ENCODE results near the gene TUFT1. TPM values are rescaled to one million over a fixed set of nuclear protein-coding genes. Genes with fewer than 3 reads are reported as not detected.

Gene TUFT1
- total and polyA plus RNA-seq, 9 of the 15 experiments (the other 6 are each of a cell fraction or from before 2014, with no cell fraction given): 0.54 to 2.0 (median 1.7) TPM

DNA sequence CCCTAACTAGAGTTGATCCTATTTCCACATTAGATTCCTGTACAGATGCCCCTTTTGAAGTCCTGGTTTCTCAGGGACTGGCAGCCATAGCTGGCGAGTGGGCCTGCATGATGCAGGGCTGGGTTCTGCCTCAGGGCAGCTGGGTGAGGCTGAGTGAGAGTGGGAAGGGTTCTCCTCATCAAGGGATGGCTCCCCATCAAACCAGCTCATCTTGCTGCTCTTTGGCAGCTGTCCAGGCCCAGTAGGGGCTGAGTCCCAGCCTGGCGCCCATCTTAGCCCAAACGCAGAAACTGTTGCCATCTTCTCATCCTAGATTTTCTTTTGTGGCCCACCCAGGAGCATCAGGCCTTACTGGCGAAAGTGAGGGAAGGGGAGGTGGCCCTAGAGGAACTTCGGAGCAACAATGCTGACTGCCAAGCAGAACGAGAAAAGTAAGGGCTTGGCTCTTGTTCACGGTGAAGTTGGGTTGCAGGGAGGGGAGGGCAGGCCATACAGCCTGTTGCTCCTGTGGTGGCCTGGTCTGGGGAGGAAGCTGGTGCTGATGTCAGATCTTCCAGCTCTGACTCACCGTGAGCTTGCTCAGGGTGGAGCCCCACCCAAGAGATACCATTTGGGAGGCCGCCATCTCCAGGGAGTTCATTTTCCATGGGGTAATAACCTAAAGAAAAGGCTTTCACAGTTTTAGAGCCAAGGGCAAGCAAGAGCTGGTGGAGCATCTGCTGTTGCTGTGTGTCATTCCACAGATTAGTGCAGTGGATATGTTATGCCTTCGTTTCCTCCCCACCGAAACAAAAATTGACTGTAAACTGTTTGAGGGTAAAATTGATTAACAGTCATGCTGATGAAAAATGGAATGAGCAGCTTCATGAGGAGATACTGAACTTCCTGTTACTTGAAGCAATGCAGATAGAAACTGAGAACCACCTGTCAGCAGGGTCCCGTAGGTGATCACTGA, 34.7 kb downstream of the TUFT1 start (continued):
- TF ChIP-seq YY1 (IDR thresholded peaks at IDR 0.05; ENCODE audit: borderline replicate concordance in 1 of 3, control insufficient read depth in 1 of 3, extremely low read depth in 1 of 3, insufficient read depth in 3 of 3, insufficient read length in 1 of 3, insufficient replicate concordance in 2 of 3, low read depth in 1 of 3, low read length in 2 of 3) (peak in 2 of 3 experiments; percentile 66 to 86), SAP30 (IDR thresholded peaks at IDR 0.05; ENCODE audit: borderline replicate concordance, insufficient read depth, low read depth, low read length, poor library complexity, severe bottlenecking) (no peak), ZBTB8A (IDR thresholded peaks at IDR 0.05; ENCODE audit: partially characterized antibody) (no peak), GABPA (tag; conservative IDR thresholded peaks at IDR 0.05; ENCODE audit: low read depth) (0 out of 2 replicates have a peak, but pooled peaks have one; percentile 36), C11orf30 (IDR thresholded peaks at IDR 0.05; ENCODE audit: low read depth) (peak; percentile 20; the same call in 1 of the 2 replicates), CBX3 (IDR thresholded peaks at IDR 0.05; ENCODE audit: borderline replicate concordance in 1 of 2, low read length in 2 of 2) (no peak), POLR2A (conservative IDR thresholded peaks at IDR 0.05) (peak; percentile 35; the same call in 1 of the 2 replicates), FOXM1 (IDR thresholded peaks at IDR 0.05; ENCODE audit: low read depth) (no peak), FOXM1 (CRISPR knock-in tag; IDR thresholded peaks at IDR 0.05; ENCODE audit: low read depth) (no peak), EP400 (IDR thresholded peaks at IDR 0.05) (peak; percentile 33; the same call in 1 of the 2 replicates), KAT8 (IDR thresholded peaks at IDR 0.05; ENCODE audit: low read depth) (peak; percentile 62; the same call in 1 of the 2 replicates), GATA2 (CRISPR knock-in tag; IDR thresholded peaks at IDR 0.05) (no peak), ZNF584 (CRISPR knock-in tag; IDR thresholded peaks at IDR 0.05; ENCODE audit: low read depth) (peak; percentile 85), ZNF644 (tag; IDR thresholded peaks at IDR 0.05; ENCODE audit: low read depth) (peak; percentile 18; the same call in 1 of the 2 replicates), MAZ (CRISPR knock-in tag; conservative IDR thresholded peaks at IDR 0.05 in 1 of 2, IDR thresholded peaks at IDR 0.05 in 1 of 2) (peak; percentile 61 to 64), L3MBTL2 (IDR thresholded peaks at IDR 0.05) (peak; percentile 11; the same call in 1 of the 2 replicates), PTRF (tag; IDR thresholded peaks at IDR 0.05) (no peak), CREM (IDR thresholded peaks at IDR 0.05; ENCODE audit: low read depth) (peak; percentile 77)
- TF ChIP-seq, protein P1, sequence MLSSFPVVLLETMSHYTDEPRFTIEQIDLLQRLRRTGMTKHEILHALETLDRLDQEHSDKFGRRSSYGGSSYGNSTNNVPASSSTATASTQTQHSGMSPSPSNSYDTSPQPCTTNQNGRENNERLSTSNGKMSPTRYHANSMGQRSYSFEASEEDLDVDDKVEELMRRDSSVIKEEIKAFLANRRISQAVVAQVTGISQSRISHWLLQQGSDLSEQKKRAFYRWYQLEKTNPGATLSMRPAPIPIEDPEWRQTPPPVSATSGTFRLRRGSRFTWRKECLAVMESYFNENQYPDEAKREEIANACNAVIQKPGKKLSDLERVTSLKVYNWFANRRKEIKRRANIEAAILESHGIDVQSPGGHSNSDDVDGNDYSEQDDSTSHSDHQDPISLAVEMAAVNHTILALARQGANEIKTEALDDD (IDR thresholded peaks at IDR 0.05): no peak
- TF ChIP-seq, protein P2, sequence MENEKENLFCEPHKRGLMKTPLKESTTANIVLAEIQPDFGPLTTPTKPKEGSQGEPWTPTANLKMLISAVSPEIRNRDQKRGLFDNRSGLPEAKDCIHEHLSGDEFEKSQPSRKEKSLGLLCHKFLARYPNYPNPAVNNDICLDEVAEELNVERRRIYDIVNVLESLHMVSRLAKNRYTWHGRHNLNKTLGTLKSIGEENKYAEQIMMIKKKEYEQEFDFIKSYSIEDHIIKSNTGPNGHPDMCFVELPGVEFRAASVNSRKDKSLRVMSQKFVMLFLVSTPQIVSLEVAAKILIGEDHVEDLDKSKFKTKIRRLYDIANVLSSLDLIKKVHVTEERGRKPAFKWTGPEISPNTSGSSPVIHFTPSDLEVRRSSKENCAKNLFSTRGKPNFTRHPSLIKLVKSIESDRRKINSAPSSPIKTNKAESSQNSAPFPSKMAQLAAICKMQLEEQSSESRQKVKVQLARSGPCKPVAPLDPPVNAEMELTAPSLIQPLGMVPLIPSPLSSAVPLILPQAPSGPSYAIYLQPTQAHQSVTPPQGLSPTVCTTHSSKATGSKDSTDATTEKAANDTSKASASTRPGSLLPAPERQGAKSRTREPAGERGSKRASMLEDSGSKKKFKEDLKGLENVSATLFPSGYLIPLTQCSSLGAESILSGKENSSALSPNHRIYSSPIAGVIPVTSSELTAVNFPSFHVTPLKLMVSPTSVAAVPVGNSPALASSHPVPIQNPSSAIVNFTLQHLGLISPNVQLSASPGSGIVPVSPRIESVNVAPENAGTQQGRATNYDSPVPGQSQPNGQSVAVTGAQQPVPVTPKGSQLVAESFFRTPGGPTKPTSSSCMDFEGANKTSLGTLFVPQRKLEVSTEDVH (IDR thresholded peaks at IDR 0.05; ENCODE audit: low read depth, partially characterized antibody): no peak
- TF ChIP-seq, protein P3, sequence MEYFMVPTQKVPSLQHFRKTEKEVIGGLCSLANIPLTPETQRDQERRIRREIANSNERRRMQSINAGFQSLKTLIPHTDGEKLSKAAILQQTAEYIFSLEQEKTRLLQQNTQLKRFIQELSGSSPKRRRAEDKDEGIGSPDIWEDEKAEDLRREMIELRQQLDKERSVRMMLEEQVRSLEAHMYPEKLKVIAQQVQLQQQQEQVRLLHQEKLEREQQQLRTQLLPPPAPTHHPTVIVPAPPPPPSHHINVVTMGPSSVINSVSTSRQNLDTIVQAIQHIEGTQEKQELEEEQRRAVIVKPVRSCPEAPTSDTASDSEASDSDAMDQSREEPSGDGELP (CRISPR knock-in tag; IDR thresholded peaks at IDR 0.05; ENCODE audit: borderline replicate concordance): peak; percentile 54; the same call in 1 of the 2 replicates

All from K562 (cell line).